Neural progenitor cell (in vitro differentiated cells): ENCODE results near the gene RBM44.

Source experiments
- CTCF ChIP-seq: fragments of 200-600 bp; sonication (generic); IDR thresholded peaks from 2 replicates; pipeline ENCODE4 v1.5.1; 2017; ENCODE audit warnings: antibody characterized with exemption, mild to moderate bottlenecking
- EZH2phosphoT487 ChIP-seq: fragments of 200-600 bp; sonication (generic); IDR thresholded peaks from 2 replicates; pipeline ENCODE4 v1.6.1; 2017; ENCODE audit warnings: antibody characterized with exemption

GRCh38 chr2:237754626-237755248 is 43.8 kb upstream of the RBM44 start:
- TF ChIP-seq CTCF = no peak
- no peak for TF ChIP-seq EZH2phosphoT487
